CD4-positive, alpha-beta T cell treated with Interleukin-4 for 1 hour (primary cell): ENCODE measurements around the gene SGO2.
"Not testable (repeated sequence)": the region's sequence is repeated elsewhere in the genome, so short reads cannot be mapped to it uniquely, and the experiment has no call there.

Experiments
- DNase-seq, 2 donors: peaks; one replicate each; pipeline ENCODE4 v3.0.0-alpha.2; 2020 to 2022

SGO2 gene

GRCh38 chr2:200593905-200594304 lies 67.9 kb downstream of the SGO2 start:
- no peak for DNase-seq

- DNase-seq, result no peak
Measured at GRCh38 chr2:200595913-200596312, 69.9 kb downstream of the SGO2 start.

DNA sequence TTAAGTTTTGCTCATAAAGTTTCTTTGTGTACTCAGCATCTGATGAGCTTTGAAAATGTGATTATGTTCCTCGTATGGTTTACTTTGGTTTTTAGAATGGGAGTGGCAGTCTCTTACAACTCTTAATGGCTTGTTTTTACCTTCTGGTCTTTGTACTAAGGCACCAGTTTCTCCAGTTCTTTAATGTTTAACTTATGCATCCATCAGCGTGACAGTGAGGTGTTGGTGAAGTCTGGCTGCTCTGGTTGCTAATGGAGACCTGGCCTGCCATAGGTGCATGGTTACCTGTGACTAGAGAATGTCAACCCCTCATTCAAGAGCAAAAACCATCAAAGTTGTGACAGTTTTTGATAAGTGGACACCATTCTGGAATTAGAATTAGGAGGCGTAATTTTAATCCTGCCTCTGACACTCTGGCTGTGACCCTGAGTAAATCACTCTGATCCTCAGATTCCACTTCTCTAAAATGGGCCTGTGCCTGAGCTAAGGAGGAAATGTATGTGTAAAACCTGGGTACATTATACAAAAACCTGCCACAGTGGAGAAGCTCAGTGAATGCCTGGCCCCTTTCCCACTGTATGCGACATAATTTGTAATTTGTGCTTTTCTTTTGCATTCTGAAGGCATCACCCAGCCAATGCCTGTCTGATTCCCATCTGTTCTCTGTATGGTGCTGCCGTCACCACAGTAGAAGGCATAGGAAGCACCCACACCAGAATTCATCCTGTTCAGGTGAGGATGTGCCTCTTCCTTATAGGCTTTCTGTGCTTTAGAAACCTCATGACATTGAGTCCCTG lies 71.0 kb downstream of the SGO2 start:
- DNase-seq, result no peak

DNA sequence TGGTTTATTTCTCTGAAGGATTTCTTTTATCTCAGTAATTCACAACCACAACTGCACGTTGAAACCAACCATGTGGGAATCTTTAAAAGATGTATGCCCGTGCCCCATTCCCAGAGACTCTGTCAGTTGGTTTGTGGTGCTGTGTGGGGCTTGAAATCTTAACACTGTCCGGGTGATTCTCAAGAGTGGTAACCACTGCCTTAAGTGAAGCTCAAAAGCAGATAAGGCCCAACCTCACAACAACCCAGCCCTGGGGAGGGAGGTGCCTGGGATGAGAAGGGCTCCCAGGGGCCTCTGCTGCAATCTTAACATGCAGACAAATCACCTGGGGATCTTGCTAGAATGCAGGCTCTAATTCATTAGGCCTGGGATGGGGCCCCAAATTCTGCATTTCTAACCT lies 73.2 kb downstream of the SGO2 start:
- no peak for DNase-seq

GRCh38 chr2:200600549-200601225 lies 74.7 kb downstream of the SGO2 start:
- no peak for DNase-seq

DNA sequence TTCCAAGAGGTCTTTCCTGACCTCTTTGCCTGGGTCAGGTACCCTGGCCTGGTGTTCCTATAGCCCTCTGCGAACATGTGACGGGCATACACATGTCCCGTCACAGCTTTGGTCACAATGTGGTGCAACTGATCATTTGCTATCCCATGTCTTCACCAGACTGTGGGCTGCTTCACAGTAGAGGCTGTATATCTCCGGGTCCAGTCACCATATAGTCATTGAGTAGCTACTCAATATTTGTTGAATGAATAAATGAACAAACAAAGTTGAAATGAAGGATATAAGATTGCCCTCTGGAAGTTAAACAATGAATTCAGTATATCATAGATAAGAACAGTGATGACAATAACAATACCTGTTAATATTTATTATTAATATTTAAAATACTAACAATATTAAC lies 76.6 kb downstream of the SGO2 start:
- no peak for DNase-seq

GRCh38 chr2:200603972-200604371 lies 78.0 kb downstream of the SGO2 start:
- DNase-seq, result no peak

- DNase-seq, result no peak
Measured at GRCh38 chr2:200604571-200605255, 78.7 kb downstream of the SGO2 start.

DNA sequence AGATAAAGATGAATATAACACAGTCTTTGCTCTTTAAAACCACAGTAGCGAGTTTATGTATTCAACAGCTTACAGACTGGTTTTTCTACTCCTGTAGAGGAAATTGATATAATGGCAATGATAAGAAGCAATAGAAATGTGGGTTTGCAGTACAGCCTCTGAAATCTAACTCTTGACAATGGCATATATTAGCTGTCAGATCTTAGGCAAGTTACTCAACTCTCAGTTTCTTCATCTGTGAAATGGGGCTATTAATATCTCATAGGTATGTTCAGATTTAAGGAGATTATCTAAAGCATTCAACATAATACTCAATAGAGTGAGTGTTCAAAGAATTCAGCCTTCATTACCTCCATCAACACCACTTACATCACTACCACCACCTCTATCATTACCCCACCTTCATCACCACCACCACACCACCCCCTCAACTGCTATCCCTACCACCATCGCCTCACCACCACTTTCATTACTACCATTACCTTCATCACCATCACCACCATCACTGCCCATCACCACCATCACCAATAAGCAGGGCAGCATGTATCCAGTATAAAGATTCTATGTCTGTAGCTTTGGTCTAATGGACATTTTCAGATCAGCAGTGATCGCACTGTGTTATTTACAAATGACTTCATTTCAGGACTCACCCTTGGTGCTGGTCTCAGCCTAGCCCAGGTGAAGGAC lies 82.5 kb downstream of the SGO2 start:
- DNase-seq, result no peak

DNA sequence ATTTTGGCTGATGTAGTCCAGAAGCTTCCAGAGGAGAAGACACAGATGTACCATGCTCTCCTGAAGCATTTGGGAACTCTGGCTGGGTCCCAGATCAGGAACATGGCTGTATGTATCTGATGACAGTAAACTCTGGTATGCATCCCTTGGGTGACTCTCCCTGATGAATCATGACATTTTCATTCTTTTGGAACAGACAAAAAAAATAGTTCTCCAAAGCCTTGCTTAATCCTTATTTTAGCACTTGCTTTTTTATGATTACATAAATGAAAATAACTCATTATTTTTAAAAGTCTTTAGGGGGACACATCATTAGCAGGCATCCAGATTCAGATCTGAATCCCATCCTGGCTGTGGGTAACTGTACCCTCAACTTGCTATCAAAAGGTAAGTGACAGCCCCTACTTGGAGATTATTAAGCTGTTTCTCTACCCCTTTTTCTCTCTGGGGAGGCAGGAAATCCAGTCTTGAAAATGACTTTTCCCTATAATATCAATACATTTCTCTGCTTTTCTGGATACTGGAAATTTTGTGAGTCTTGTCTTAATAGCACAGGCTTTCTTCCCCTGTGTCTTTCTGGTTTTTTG lies 83.1 kb downstream of the SGO2 start:
- DNase-seq, result no peak

- not testable (repeated sequence) for DNase-seq
Measured at GRCh38 chr2:200610217-200610616, 84.2 kb downstream of the SGO2 start.

DNA sequence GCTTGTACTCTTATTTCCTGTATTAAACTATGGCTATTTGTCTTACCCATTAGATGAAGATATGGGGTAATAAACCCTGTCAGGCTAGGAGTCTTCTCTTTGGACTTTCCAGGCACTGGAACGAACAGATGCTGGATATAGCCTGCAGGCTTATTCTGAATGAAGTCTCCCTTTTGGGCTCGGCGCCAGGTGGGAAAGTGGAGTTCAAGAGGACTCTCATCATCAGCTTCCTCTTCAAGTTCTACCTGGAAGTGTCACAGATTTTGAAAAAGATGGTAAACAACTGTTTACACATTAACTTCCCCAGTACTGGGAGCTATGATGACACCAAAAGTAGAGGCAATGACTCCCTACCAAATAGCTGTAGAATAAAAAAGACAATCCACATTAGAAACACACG lies 87.7 kb downstream of the SGO2 start:
- no peak for DNase-seq

GRCh38 chr2:200614249-200614648 lies 88.2 kb downstream of the SGO2 start:
- DNase-seq, result no peak

DNA sequence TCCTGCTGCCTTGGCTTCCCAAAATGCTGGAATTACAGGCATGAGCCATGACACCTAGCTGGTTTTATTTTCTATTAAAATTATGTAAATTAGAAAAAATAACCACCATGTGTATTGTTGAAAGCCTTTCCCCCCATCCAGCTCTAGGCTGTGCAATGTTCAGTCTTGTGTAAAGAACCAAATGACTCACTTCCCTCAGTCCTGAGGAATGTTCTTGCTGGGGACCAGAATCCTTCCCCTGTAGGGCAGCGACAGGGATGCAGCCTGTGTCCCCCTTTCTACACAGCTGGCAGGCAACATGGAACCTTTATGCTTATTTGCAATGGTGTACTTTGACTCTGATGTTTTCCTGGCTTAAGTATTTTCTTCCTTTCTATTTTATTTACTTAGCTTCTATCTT lies 89.2 kb downstream of the SGO2 start:
- no peak for DNase-seq

DNA sequence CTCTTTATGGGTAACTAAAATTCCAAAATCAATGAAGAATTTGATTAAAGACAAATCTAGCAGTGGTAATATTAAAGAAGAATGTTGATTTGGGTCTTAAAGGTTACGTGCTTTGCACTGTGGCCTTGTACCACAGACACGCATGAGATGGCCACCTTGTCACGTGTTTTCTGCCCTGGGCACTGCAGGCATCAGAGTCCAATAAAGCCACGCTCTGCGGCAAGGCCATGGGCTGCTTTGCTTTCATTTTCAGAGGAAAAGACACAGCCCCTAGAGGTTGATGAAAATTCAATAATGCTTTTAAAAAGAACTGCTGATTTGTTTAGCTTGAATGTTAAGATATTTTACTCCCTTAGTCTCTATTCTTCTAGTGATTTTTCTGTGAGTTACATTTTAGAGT lies 90.2 kb downstream of the SGO2 start:
- no peak for DNase-seq

- DNase-seq, result no peak
Measured at GRCh38 chr2:200616656-200617055, 90.6 kb downstream of the SGO2 start.

- no peak for DNase-seq
Measured at GRCh38 chr2:200617156-200618053, 91.4 kb downstream of the SGO2 start.

DNA sequence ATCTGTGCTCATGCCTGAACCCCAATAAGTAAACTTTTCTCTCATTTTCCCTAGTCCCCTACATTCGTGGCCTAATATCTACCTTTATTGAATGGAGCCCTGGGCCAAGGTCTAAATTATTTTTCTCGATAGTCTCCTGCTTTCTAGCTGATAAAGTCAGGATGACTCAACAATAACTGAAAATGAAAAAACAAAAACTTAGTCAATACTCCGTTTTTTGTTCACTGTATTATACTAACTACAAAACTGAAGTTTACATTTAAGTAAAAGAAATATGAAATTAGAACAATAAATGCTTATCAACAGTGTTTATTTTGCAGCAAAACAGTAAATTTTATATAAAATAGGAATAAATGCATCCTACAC lies 92.0 kb downstream of the SGO2 start:
- no peak for DNase-seq

DNA sequence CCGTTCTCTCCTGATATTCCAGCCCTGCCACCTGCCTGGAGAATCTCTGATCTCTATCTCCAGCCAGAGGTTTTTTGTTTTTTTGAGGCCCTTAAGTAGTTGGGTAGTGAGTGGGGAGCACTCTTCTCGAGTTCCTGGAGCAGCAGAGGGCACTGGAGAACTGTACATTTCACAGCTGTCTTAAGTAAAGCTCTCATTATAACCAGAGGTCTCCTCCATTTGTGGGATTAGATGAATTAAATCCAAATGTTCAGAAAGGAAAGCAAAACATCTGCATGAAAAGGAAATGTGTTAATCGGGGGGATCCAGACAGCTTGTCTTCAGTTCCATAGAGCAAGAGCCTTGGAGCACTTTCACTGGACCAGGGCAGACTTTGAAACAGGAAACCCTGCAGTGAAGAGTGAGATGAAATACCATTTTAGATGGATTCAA lies 92.6 kb downstream of the SGO2 start:
- no peak for DNase-seq

DNA sequence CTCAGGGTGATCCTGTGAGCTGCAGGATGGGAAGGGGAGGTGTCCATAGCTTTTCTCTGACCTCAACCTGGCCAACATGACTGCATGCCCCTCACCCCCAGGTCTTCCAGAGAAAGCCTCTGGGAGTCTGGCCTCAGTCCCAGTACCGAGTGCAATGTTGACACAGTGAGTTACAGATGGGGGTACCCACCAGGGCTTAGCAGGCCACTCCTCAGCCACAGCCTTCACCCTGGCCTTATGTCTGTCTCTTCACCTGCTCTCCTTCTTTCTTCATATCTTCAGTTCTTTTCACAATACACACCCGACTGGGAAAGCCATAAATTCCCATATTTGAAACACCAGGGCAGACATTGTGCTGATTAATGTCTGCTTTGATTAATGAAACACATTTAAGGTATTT lies 93.3 kb downstream of the SGO2 start:
- DNase-seq, result no peak

- no peak for DNase-seq
Measured at GRCh38 chr2:200620606-200621390, 94.8 kb downstream of the SGO2 start.
